DMS114 treated with DMSO at 0.1 percent for 48 hours (cell line): ENCODE data around the gene ADGRF5.

Experiments
- DNase-seq: peaks from one replicate; lab custom pipeline; 2025; ENCODE audit not compliant: unreplicated experiment; lab: John Stamatoyannopoulos, UW

ADGRF5 gene, protein sequence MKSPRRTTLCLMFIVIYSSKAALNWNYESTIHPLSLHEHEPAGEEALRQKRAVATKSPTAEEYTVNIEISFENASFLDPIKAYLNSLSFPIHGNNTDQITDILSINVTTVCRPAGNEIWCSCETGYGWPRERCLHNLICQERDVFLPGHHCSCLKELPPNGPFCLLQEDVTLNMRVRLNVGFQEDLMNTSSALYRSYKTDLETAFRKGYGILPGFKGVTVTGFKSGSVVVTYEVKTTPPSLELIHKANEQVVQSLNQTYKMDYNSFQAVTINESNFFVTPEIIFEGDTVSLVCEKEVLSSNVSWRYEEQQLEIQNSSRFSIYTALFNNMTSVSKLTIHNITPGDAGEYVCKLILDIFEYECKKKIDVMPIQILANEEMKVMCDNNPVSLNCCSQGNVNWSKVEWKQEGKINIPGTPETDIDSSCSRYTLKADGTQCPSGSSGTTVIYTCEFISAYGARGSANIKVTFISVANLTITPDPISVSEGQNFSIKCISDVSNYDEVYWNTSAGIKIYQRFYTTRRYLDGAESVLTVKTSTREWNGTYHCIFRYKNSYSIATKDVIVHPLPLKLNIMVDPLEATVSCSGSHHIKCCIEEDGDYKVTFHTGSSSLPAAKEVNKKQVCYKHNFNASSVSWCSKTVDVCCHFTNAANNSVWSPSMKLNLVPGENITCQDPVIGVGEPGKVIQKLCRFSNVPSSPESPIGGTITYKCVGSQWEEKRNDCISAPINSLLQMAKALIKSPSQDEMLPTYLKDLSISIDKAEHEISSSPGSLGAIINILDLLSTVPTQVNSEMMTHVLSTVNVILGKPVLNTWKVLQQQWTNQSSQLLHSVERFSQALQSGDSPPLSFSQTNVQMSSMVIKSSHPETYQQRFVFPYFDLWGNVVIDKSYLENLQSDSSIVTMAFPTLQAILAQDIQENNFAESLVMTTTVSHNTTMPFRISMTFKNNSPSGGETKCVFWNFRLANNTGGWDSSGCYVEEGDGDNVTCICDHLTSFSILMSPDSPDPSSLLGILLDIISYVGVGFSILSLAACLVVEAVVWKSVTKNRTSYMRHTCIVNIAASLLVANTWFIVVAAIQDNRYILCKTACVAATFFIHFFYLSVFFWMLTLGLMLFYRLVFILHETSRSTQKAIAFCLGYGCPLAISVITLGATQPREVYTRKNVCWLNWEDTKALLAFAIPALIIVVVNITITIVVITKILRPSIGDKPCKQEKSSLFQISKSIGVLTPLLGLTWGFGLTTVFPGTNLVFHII (N-terminal part only)

GRCh38 chr6:46921731-46922130 is at the start of gene ADGRF5:
TSS of gene ADGRF5 (minus strand) at chr6:46921938. CDS start at chr6:46906762, 15,176 bp downstream.
- DNase-seq: no peak

DNA sequence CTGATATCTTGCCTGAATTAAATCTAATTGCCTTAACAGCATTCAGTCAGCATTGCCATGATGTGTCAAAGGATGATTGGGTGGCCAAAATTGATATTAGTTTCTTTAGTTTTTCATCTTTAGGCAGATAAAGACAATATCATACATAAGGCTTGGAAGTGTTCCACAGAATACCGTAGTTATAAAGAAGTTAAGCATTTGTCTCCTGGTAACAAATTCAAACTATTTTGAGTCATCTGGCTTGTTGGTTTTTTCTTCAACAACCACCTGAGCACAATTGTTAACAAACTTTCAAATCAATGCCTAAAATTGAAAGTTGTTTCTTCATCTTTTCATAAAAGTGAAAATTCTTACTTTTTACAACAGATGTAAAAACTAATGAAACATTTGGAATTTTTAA is 47.5 kb upstream of the ADGRF5 start:
- DNase-seq: no peak

GRCh38 chr6:46967826-46968349 is 46.1 kb upstream of the ADGRF5 start:
- DNase-seq: no peak

GRCh38 chr6:46964716-46965519 is 43.2 kb upstream of the ADGRF5 start:
- no peak for DNase-seq

- DNase-seq: no peak
Measured at GRCh38 chr6:46963626-46964025, 41.9 kb upstream of the ADGRF5 start.

DNA sequence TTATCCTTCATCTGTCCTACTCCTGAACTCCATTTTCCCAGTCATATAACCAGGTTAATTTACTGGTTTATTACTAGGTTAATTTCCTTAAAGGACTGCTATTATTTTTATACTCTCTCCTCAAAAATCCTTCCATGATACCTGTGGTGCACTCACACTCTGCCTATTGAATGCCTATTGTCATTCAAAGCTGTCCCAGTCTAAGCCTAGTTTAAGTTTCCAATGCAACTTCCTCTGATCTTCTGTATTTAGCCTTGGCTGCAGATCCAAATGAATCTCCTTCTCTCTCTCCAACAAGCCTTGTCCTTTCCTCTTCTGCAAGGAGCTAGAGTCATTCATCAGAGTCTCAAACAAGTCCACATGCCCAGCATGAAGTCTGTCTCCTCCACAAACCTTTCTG is 41.3 kb upstream of the ADGRF5 start:
- no peak for DNase-seq

GRCh38 chr6:46961711-46962110 is 40.0 kb upstream of the ADGRF5 start:
- no peak for DNase-seq

DNA sequence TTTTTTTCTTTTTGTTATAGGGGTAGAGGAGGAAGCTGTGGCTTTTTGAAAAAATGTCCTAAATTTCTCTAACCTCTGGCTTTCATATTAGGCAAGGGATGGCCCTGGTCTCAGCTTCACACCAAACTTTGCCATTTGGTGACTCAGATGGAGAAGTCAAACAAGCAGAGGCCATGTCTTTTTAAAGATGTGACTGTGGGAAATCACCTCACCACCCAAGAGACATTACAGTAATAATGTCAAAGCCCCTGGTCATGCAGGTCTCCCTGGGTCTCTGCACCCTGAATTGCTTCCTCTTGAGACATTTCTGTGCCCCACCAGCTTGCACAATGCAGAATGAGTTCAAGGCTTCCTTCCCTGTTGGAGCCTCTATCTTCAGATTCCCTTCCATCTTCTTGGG is 39.5 kb upstream of the ADGRF5 start:
- DNase-seq: no peak

DNA sequence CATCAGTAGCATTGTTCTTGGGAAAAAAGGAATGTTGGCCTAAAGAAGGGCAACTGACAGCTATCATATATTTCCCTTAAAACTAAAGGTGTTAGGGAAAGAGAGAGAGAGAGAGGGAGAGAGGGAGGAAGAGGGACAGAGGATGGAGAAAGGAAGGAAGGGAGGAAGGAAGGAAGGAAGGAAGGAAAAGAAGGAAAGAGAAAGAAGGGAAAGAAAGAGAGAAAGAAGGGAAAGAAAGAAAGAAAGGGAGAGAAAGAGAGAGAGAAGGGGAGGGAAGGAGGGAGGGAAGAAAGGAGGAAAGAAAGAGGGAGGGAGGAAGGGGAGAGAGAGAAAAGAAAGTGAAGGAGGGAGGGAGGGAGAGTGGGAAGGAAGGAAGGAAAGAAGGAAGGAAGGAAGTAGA is 37.7 kb upstream of the ADGRF5 start:
- DNase-seq: no peak

GRCh38 chr6:46956409-46956808 is 34.7 kb upstream of the ADGRF5 start:
- no peak for DNase-seq

DNA sequence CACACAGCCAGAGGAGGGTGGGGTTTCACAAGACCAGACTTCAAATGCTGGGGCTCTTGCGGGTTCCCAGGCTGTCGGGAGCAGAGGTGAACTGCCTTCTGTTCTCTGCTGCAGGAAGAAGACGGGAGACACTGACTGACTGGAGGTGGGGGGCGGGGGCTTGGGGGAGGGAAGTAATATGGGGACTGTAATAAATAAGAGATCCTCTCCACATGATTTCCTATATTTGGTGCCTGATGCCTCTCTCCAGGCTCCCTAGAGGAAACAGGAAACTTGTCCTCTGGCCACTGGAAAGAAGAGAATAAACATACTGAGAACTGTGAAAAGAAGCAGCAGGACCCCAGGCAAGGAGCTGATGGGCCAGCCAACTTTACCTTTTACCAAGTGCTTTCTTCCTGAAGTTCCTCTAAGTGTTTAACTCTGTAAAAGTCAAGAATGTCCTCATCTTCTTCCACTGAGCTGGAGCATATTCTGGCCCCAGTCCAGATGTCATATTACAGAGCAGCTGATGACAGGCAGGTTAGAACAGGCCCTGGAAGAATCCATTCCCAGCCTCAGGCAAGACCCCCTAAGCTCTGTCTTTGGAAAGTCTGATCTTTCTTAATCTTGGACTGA is 33.2 kb upstream of the ADGRF5 start:
- DNase-seq: no peak

GRCh38 chr6:46953921-46954320 is 32.2 kb upstream of the ADGRF5 start:
- DNase-seq: no peak

DNA sequence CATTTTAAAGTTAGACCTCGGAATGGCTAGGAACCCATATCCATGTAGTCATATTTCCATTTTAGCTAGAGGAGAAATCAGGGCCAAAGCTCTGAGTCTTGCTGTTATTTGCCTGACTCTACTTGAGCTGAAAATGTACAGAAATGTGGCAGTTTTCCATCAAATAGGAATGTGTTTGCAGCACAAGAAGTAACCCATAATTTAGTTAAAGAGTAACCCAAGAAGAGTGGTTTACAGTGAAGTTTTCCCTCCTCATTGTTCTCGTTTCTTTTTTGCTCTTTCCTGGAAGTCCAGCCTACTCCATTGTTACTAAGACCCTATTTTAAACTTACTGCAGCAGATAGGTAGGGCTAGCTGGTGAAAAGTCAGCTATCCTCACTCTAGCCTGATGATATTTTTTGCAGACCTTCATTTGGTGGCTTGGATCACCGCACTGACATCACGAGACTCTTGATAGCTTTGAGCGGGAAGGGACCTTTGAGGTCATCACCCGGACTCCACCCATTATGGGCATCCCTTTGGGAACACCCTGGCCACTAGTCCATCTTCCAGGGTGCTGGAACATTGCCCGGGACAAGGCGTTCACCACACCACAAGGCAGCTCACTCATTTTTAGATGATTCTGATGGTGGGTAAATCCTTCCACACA is 28.0 kb upstream of the ADGRF5 start:
- DNase-seq: no peak

GRCh38 chr6:46948699-46949098 is 27.0 kb upstream of the ADGRF5 start:
- DNase-seq: no peak

DNA sequence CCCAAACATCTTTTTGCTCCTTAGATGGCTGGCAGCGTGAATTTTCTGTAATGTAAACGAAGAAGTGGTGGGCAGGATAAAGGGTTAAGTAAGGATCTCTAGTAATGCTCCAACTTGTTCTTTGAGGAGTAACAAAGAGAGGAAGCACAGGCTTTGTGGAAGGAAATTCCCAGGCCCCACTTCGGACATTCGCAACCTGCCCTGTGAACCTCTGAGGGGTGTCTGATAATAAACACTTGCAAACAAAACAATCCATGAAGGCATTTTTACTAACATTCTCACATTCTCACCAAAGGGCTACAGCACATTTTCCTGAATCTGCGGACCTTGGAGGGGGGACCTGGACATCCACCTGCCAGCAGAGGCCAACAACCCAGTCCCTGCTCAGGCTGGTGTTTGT is 25.8 kb upstream of the ADGRF5 start:
- no peak for DNase-seq

DNA sequence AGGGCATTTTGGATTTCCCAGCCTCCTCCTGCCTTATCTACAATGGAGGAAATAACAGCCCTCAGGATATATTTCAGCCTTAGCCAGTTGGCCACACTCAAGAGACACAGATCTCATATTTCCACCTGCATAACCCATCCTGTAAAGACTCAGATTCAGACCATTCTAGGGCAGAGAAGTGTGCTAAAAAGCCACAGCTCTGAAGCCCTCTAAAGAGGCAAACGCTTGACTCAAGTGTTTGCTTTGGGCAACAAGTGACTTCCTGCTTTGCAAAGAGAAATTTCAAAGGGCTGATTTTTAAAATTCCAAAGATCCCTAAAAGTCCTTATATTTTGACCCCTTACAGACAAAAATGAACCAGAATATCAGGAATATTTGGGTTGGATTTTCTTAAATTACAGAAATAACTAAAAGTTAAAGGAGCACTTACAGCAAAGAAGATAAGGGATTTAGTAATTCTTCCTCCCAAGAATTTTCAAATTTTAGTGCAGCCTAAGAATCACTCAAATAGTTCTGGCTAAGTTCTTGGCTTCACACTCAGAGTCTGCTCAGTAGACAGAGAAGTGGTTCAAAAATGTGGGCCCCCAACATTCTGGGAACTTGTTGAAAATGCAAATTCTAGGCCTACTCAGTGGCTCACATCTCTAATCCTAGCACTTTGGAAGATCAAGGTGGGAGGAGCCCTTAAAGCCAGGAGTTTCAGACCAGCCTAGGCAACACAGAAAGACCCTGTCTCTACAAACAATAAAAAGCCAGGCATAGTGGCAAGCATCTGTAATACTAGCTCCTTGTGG is 18.9 kb upstream of the ADGRF5 start:
- DNase-seq: no peak

GRCh38 chr6:46937642-46938041 is 15.9 kb upstream of the ADGRF5 start:
- DNase-seq: no peak

GRCh38 chr6:46935687-46936086 is 13.9 kb upstream of the ADGRF5 start:
- DNase-seq: no peak

GRCh38 chr6:46933751-46934150 is 12.0 kb upstream of the ADGRF5 start:
- no peak for DNase-seq
